ENCODE data around the gene LRRC19. TPM values are rescaled to one million over a fixed set of nuclear protein-coding genes. Genes with fewer than 3 reads are reported as not detected.
A peak's percentile ranks its signal among the peaks of the same experiment; 100 is the strongest.

Gene LRRC19
- total RNA-seq, 1 experiment from 2014 or later: not detected

GRCh38 chr9:26950521-26950920 lies 55.0 kb downstream of the LRRC19 start:
- Histone ChIP-seq H3K27ac (ENCODE audit: low read depth, low read length) (no peak overlapping the region), H3K9ac (ENCODE audit: low read length) (no peak overlapping the region), H3K9me2 (ENCODE audit: insufficient read depth) (no peaks in the 10 kb centered on the region), H4K20me1 (ENCODE audit: insufficient read depth) (no peaks in the 10 kb centered on the region), H3K4me2 (ENCODE audit: low read length) (peak overlapping the region; percentile 65; the same call in 1 of the 2 replicates), H3K79me2 (ENCODE audit: insufficient read depth, low read length) (peaks cover 15% of the 10 kb centered on the region), H3K4me3 (replicated peaks in 1 of 2; ENCODE audit: low read depth in 1 of 2, low read length in 2 of 2) (no peak overlapping the region), H3K27me3 (ENCODE audit: insufficient read depth, low read length) (no peaks in the 10 kb centered on the region), H2AFZ (ENCODE audit: low read depth, low read length, poor library complexity, severe bottlenecking) (no peak overlapping the region), H3K36me3 (ENCODE audit: control insufficient read depth in 1 of 2, insufficient read depth in 2 of 2, low read length in 2 of 2) (no peaks in the 10 kb centered on the region; a peak in 1 of 4 replicates), H3K4me1 (ENCODE audit: control insufficient read depth in 1 of 2, insufficient read depth in 2 of 2, low read length in 2 of 2) (peaks cover 12 to 39% of the 10 kb centered on the region in 2 experiments; a peak in 3 of 4 replicates), H3K9me3 (ENCODE audit: control insufficient read depth in 1 of 2, insufficient read depth in 1 of 2, low read depth in 1 of 2, low read length in 2 of 2) (no peaks in the 10 kb centered on the region)
- CTCF ChIA-PET: interaction anchor here (0.6 kb wide), 1 partner anchor 335 kb away, joined by 3 read pairs; no protein-coding TSS in a partner anchor
- BruUV-seq (replicated peaks): no TSS peak
- POLR2A ChIA-PET: no interaction called here
- DNase-seq (ENCODE audit: low read depth, low spot score) (no peak), ATAC-seq (no peak)
- TF ChIP-seq CTCF (IDR thresholded peaks at IDR 0.05 in 2 of 3, conservative IDR thresholded peaks at IDR 0.05 in 1 of 3; ENCODE audit: borderline replicate concordance in 1 of 3, insufficient read depth in 1 of 3, low read depth in 2 of 3, low read length in 2 of 3) (no peak), ELF1 (IDR thresholded peaks at IDR 0.05; ENCODE audit: borderline replicate concordance, low read depth) (no peak), EZH2phosphoT487 (IDR thresholded peaks at IDR 0.05; ENCODE audit: borderline replicate concordance) (no peak), SP1 (IDR thresholded peaks at IDR 0.05; ENCODE audit: low read depth) (no peak), RAD21 (IDR thresholded peaks at IDR 0.05; ENCODE audit: low read depth) (no peak), ZBTB33 (IDR thresholded peaks at IDR 0.05; ENCODE audit: extremely low read depth, insufficient replicate concordance, low read length) (no peak), ZNF274 (IDR thresholded peaks at IDR 0.05; ENCODE audit: low read depth, low read length) (no peak), YY1 (IDR thresholded peaks at IDR 0.05; ENCODE audit: extremely low read depth, insufficient replicate concordance, low read depth, low read length) (no peak), SIN3A (IDR thresholded peaks at IDR 0.05; ENCODE audit: low read depth) (no peak), MAX (IDR thresholded peaks at IDR 0.05) (no peak), CBX3 (IDR thresholded peaks at IDR 0.05; ENCODE audit: low read depth) (no peak)
- RAD21 ChIA-PET (ENCODE audit: low non-redundant PET in 1 of 2, low total read pairs in 2 of 2, uncharacterized antibody in 2 of 2, unreplicated experiment in 2 of 2): no interaction called here
- intact Hi-C loops (cut with micrococcal nuclease): no loop called here

All from HCT116 (cell line).